IMR-90 (cell line): ENCODE measurements around the gene ABHD1.

ENCODE experiments used
- BHLHE40 ChIP-seq: fragments of 150-350 bp; IDR thresholded peaks from 2 replicates; pipeline ENCODE4 v1.6.1; 2016; ENCODE audit warnings: mild to moderate bottlenecking, low read depth, low read length
- CEBPB ChIP-seq: IDR thresholded peaks from 2 replicates; pipeline ENCODE4 v1.6.1; 2012; ENCODE audit warnings: low read depth, low read length, improper control_type of control experiment
- FOS ChIP-seq: fragments of 150-350 bp; IDR thresholded peaks from 2 replicates; pipeline ENCODE4 v1.6.1; 2016; ENCODE audit warnings: low read depth, low read length
- MAFK ChIP-seq: IDR thresholded peaks from 2 replicates; pipeline ENCODE4 v1.6.1; 2012; ENCODE audit warnings: low read depth, low read length, improper control_type of control experiment
- MXI1 ChIP-seq: IDR thresholded peaks from 2 replicates; pipeline ENCODE4 v1.6.1; 2012; ENCODE audit warnings: low read depth, mild to moderate bottlenecking, low read length, moderate library complexity, borderline replicate concordance
- POLR2A ChIP-seq: IDR thresholded peaks from 2 replicates; pipeline ENCODE4 v1.6.1; 2012; ENCODE audit warnings: mild to moderate bottlenecking, low read depth, low read length
- RAD21 ChIP-seq: IDR thresholded peaks from 2 replicates; pipeline ENCODE4 v1.6.1; 2012; ENCODE audit warnings: low read length, improper control_type of control experiment
- RFX5 ChIP-seq: IDR thresholded peaks from 2 replicates; pipeline ENCODE4 v1.8.0; 2012; ENCODE audit warnings: low read depth, mild to moderate bottlenecking, low read length, moderate library complexity
- SMC3 ChIP-seq: fragments of 150-350 bp; IDR thresholded peaks from 2 replicates; pipeline ENCODE4 v1.6.1; 2016; ENCODE audit warnings: low read depth, mild to moderate bottlenecking, antibody characterized with exemption, low read length, moderate library complexity
- TF ChIP-seq, protein P1 (sequence below): conservative IDR thresholded peaks from 2 replicates; pipeline ENCODE4 v1.5.1; 2012; ENCODE audit warnings: mild to moderate bottlenecking, low read depth, low read length, improper control_type of control experiment
- TF ChIP-seq, protein P2 (sequence below): fragments of 150-350 bp; IDR thresholded peaks from 2 replicates; pipeline ENCODE4 v1.6.1; 2016; ENCODE audit warnings: low read depth, mild to moderate bottlenecking, low read length, moderate library complexity, borderline replicate concordance
- TF ChIP-seq, protein P3 (sequence below): fragments of 150-350 bp; IDR thresholded peaks from 2 replicates; pipeline ENCODE4 v1.6.1; 2017; ENCODE audit warnings: mild to moderate bottlenecking, antibody characterized with exemption, low read length, low read depth

DNA sequence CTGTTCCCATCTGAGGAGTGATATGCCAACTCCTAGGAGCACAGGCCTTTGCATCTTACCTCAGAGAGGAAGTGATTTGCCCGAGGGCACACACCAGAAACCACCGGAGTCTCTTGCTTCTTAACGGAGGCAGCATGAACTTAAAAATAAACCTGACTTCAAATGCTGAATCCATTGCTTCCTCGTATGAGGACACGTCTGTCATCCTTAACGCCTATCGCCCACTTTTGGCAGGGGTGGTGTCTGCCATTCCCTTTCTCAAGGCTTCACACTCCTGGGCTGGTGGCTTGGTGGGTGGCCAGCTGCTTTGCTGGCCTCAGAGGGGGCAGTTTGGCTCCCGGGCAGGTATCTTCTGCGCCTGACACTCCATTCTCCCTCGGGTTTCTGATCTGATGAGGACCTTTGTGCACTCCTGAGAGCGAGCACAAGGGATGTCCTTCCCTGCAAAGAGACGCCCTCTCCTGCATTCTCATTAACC lies 11.9 kb downstream of the ABHD1 start:
- TF ChIP-seq, protein P1, sequence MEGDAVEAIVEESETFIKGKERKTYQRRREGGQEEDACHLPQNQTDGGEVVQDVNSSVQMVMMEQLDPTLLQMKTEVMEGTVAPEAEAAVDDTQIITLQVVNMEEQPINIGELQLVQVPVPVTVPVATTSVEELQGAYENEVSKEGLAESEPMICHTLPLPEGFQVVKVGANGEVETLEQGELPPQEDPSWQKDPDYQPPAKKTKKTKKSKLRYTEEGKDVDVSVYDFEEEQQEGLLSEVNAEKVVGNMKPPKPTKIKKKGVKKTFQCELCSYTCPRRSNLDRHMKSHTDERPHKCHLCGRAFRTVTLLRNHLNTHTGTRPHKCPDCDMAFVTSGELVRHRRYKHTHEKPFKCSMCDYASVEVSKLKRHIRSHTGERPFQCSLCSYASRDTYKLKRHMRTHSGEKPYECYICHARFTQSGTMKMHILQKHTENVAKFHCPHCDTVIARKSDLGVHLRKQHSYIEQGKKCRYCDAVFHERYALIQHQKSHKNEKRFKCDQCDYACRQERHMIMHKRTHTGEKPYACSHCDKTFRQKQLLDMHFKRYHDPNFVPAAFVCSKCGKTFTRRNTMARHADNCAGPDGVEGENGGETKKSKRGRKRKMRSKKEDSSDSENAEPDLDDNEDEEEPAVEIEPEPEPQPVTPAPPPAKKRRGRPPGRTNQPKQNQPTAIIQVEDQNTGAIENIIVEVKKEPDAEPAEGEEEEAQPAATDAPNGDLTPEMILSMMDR: no peak
- TF ChIP-seq, protein P2, sequence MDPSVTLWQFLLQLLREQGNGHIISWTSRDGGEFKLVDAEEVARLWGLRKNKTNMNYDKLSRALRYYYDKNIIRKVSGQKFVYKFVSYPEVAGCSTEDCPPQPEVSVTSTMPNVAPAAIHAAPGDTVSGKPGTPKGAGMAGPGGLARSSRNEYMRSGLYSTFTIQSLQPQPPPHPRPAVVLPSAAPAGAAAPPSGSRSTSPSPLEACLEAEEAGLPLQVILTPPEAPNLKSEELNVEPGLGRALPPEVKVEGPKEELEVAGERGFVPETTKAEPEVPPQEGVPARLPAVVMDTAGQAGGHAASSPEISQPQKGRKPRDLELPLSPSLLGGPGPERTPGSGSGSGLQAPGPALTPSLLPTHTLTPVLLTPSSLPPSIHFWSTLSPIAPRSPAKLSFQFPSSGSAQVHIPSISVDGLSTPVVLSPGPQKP: no peak
- no peak for TF ChIP-seq SMC3
- no peak for TF ChIP-seq RAD21
- no peak for TF ChIP-seq CEBPB
- TF ChIP-seq, protein P3, sequence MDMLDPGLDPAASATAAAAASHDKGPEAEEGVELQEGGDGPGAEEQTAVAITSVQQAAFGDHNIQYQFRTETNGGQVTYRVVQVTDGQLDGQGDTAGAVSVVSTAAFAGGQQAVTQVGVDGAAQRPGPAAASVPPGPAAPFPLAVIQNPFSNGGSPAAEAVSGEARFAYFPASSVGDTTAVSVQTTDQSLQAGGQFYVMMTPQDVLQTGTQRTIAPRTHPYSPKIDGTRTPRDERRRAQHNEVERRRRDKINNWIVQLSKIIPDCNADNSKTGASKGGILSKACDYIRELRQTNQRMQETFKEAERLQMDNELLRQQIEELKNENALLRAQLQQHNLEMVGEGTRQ: no peak
- no peak for TF ChIP-seq MXI1
- TF ChIP-seq POLR2A: no peak
- TF ChIP-seq RFX5: no peak
- no peak for TF ChIP-seq MAFK
- TF ChIP-seq FOS: no peak
- no peak for TF ChIP-seq BHLHE40
